Measurements from ENCODE around the gene SLC6A18.

The SLC6A18 gene

GRCh38 chr5:1193591-1193985 is 31.6 kb upstream of the SLC6A18 start:
- H3K4me3 ChIP-seq (ENCODE audit: low read depth, low read length): no peak overlapping the region
- TF ChIP-seq, protein P1, sequence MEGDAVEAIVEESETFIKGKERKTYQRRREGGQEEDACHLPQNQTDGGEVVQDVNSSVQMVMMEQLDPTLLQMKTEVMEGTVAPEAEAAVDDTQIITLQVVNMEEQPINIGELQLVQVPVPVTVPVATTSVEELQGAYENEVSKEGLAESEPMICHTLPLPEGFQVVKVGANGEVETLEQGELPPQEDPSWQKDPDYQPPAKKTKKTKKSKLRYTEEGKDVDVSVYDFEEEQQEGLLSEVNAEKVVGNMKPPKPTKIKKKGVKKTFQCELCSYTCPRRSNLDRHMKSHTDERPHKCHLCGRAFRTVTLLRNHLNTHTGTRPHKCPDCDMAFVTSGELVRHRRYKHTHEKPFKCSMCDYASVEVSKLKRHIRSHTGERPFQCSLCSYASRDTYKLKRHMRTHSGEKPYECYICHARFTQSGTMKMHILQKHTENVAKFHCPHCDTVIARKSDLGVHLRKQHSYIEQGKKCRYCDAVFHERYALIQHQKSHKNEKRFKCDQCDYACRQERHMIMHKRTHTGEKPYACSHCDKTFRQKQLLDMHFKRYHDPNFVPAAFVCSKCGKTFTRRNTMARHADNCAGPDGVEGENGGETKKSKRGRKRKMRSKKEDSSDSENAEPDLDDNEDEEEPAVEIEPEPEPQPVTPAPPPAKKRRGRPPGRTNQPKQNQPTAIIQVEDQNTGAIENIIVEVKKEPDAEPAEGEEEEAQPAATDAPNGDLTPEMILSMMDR (IDR thresholded peaks at IDR 0.05; ENCODE audit: borderline replicate concordance, insufficient read depth, low read depth, low read length): no peak

GRCh38 chr5:1194378-1194777 is 30.8 kb upstream of the SLC6A18 start:
- no peak overlapping the region for H3K4me3 ChIP-seq (ENCODE audit: low read depth, low read length)
- TF ChIP-seq, protein P1 (IDR thresholded peaks at IDR 0.05; ENCODE audit: borderline replicate concordance, insufficient read depth, low read depth, low read length): no peak

- TF ChIP-seq, protein P1 (IDR thresholded peaks at IDR 0.05; ENCODE audit: borderline replicate concordance, insufficient read depth, low read depth, low read length): no peak
- no peak overlapping the region for H3K4me3 ChIP-seq (ENCODE audit: low read depth, low read length)
These were observed 29.7 kb upstream of the SLC6A18 start for GRCh38 chr5:1195439-1195838.

DNA sequence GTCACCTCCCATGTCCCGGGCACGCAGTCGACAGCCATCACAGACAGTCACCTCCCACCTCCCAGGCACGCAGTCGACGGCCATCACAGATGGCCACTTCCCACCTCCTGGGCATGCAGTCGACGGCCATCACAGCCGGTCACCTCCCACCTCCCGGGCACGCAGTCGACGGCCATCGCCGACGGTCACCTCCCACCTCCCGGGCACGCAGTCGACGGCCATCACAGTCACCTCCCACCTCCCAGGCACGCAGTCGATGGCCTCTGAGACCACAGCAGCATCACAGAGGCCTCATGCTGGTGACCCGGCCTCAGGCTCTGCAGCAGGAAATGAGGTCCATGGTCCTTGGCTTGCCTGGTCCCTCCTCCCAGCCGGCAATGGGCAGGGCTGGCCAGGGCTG is 29.3 kb upstream of the SLC6A18 start:
- no peak overlapping the region for H3K4me3 ChIP-seq (ENCODE audit: low read depth, low read length)
- TF ChIP-seq, protein P1 (IDR thresholded peaks at IDR 0.05; ENCODE audit: borderline replicate concordance, insufficient read depth, low read depth, low read length): no peak

DNA sequence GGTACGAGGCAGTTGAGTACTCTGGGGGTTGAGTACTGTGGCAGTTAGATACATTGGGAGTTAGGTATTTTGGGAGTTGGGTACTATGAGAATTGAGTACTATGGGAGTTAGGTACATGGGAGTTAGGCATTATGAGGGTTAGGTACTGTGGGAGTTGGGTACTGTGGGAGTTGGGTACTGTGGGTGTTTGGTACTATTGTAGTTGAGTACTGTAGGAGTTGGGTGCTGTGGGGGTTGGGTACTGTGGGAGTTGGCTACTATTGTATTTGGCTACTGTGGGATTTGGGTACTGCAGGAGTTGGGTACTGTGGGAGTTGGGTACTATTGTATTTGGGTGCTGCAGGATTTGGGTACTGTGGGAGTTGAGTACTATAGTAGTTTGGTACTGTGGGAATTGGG is 28.6 kb upstream of the SLC6A18 start:
- TF ChIP-seq, protein P1 (IDR thresholded peaks at IDR 0.05; ENCODE audit: borderline replicate concordance, insufficient read depth, low read depth, low read length): no peak

DNA sequence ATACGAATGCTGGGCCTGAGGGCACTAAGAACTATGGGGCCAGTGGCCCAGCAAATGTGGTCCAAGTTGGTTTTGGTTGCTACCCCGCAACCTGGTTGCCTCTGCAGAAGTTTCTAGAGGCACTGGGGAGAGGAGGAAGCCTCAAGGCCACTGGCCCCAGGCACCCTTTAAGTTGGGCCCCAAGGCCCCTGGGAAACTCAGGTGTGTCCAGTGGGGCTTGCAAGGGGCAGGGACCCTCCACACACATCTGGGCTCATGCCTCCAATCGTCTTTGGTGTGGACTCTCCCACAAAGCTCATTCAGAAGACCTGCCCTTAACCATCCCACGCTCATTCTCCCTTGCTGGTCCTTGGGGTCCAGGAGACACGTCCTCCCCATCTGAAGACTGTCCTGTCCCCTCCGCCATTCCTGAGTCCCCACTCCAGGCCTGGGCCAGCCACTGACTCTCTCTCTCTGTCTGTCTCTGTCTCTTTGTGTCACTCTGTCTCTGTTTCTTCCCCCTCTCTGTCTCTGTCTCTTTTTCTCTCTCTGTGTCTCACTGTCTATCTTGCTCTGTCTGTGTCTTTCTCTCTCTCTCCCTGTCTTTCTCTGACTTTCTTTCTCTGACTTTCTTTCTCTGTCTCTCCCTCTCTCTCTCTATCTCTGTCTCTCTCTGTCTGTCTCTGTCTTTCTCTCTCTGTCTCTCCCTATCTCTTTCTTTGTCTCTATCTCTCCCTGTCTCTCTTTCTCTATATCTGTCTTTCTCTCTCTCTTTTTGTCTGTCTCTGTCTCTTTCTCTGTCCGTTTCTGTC is 27.1 kb upstream of the SLC6A18 start:
- H3K4me3 ChIP-seq (ENCODE audit: low read depth, low read length): no peak overlapping the region
- TF ChIP-seq, protein P1 (IDR thresholded peaks at IDR 0.05; ENCODE audit: borderline replicate concordance, insufficient read depth, low read depth, low read length): no peak

More for the DNA sequence above, 28.6 kb upstream of the SLC6A18 start:
- no peak overlapping the region for H3K4me3 ChIP-seq (ENCODE audit: low read depth, low read length)

DNA sequence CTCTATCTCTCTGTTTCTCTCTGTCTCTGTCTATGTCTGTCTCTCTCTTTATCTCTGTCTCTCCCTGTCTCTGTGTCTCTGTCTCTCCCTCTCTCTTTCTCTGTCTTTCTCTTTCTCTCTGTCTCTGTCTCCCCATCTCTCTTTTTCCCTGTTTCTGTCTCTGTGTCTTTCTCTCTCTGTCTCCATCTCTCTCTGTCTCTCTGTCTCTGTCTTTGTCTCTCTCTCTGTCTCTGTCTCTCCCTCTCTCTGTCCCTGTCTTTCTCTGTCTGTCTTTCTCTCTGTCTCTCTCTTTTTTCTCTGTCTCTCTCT is 25.9 kb upstream of the SLC6A18 start:
- no peak overlapping the region for H3K4me3 ChIP-seq (ENCODE audit: low read depth, low read length)
- TF ChIP-seq, protein P1 (IDR thresholded peaks at IDR 0.05; ENCODE audit: borderline replicate concordance, insufficient read depth, low read depth, low read length): no peak

All from GM12875 (cell line).